Neuronal stem cell (in vitro differentiated cells): ENCODE results near the gene SLC66A3.

ENCODE experiments used
- DNase-seq: peaks from one replicate; pipeline ENCODE4 v3.0.0-alpha.2; 2013; ENCODE audit warnings: low spot score
- H2AFZ ChIP-seq: one replicate; pipeline ENCODE4 v1.6.1; 2013; ENCODE audit warnings: mild to moderate bottlenecking, low read length, inconsistent platforms
- H2AK5ac ChIP-seq: 2 replicates; pipeline ENCODE4 v1.6.1; 2013; ENCODE audit warnings: low read depth, mild to moderate bottlenecking, inconsistent platforms, low read length, moderate library complexity, mixed read lengths
- H2BK120ac ChIP-seq: 2 replicates; pipeline ENCODE4 v1.6.1; 2013; ENCODE audit warnings: low read depth, mild to moderate bottlenecking, inconsistent platforms, low read length, moderate library complexity, mixed read lengths
- H2BK12ac ChIP-seq: one replicate; pipeline ENCODE4 v1.6.1; 2013; ENCODE audit warnings: low read length, inconsistent platforms
- H2BK15ac ChIP-seq: 2 replicates; pipeline ENCODE4 v1.6.1; 2013; ENCODE audit warnings: mild to moderate bottlenecking, low read length, inconsistent platforms, mixed read lengths
- H2BK5ac ChIP-seq: one replicate; pipeline ENCODE4 v1.6.1; 2013; ENCODE audit warnings: inconsistent platforms, mild to moderate bottlenecking, low read length, moderate library complexity
- H3K14ac ChIP-seq: one replicate; pipeline ENCODE4 v1.6.1; 2013; ENCODE audit warnings: low read length, inconsistent platforms
- H3K18ac ChIP-seq: 2 replicates; pipeline ENCODE4 v1.6.1; 2013; ENCODE audit warnings: low read length, inconsistent platforms
- H3K23ac ChIP-seq: 2 replicates; pipeline ENCODE4 v1.6.1; 2013; ENCODE audit warnings: low read depth, mild to moderate bottlenecking, mixed read lengths, low read length, inconsistent platforms; ENCODE audit not compliant: poor library complexity
- H3K27ac ChIP-seq: replicated peaks from 3 replicates; pipeline ENCODE4 v1.5.1; 2013; ENCODE audit warnings: low read length, inconsistent platforms
- H3K27me3 ChIP-seq, 3 experiments: 2 replicates each; pipeline ENCODE4 v1.6.1; 2013; ENCODE audit warnings: low read length in 3 of 3, mild to moderate bottlenecking in 2 of 3, inconsistent platforms in 1 of 3, low read depth in 1 of 3, mixed read lengths in 1 of 3, moderate library complexity in 1 of 3; ENCODE audit not compliant: control insufficient read depth in 3 of 3, insufficient read depth in 3 of 3
- H3K36me3 ChIP-seq, 2 donors: replicated peaks in 1 of 2; 2 replicates each; pipeline ENCODE4 v1.6.1; 2013; ENCODE audit warnings: low read length in 2 of 2; ENCODE audit not compliant: control insufficient read depth in 2 of 2, insufficient read depth in 2 of 2
- H3K4ac ChIP-seq: 2 replicates; pipeline ENCODE4 v1.6.1; 2013; ENCODE audit warnings: inconsistent platforms, mild to moderate bottlenecking, low read length, moderate library complexity
- H3K4me1 ChIP-seq, 2 donors: 1 replicate in 1 of 2; 2 replicates in 1 of 2; pipeline ENCODE4 v1.6.1; 2013; ENCODE audit warnings: low read length in 2 of 2, low read depth in 1 of 2; ENCODE audit not compliant: control insufficient read depth in 2 of 2, insufficient read depth in 1 of 2
- H3K4me2 ChIP-seq: one replicate; pipeline ENCODE4 v1.6.1; 2013; ENCODE audit warnings: mild to moderate bottlenecking, low read length, inconsistent platforms; ENCODE audit not compliant: insufficient read depth, poor library complexity, severe bottlenecking
- H3K4me3 ChIP-seq, 2 donors: 2 replicates each; pipeline ENCODE4 v1.5.1; 2013; ENCODE audit warnings: low read length in 2 of 2, mild to moderate bottlenecking in 2 of 2, inconsistent platforms in 1 of 2, moderate library complexity in 1 of 2
- H3K79me1 ChIP-seq: one replicate; pipeline ENCODE4 v1.6.1; 2013; ENCODE audit warnings: low read depth, mild to moderate bottlenecking, inconsistent platforms, low read length, moderate library complexity
- H3K9ac ChIP-seq: one replicate; pipeline ENCODE4 v1.6.1; 2013; ENCODE audit warnings: mild to moderate bottlenecking, low read depth, low read length, inconsistent platforms; ENCODE audit not compliant: poor library complexity
- H3K9me3 ChIP-seq, 2 donors: replicated peaks in 1 of 2; 2 replicates each; pipeline versions ENCODE3 to v1.6.1; 2013; ENCODE audit warnings: low read length in 2 of 2, mild to moderate bottlenecking in 2 of 2, inconsistent platforms in 1 of 2, low read depth in 1 of 2, mixed read lengths in 1 of 2, moderate library complexity in 1 of 2; ENCODE audit not compliant: control insufficient read depth in 2 of 2, insufficient read depth in 1 of 2
- H4K8ac ChIP-seq: one replicate; pipeline ENCODE4 v1.6.1; 2013; ENCODE audit warnings: low read depth, mild to moderate bottlenecking, inconsistent platforms, low read length, moderate library complexity
- H4K91ac ChIP-seq: one replicate; pipeline ENCODE4 v1.6.1; 2013; ENCODE audit warnings: low read length, low read depth, mild to moderate bottlenecking, inconsistent platforms; ENCODE audit not compliant: poor library complexity
- WGBS, 2 donors: extraction: QIAGEN DNeasy Blood & Tissue Kit; methylation state at CpG; one replicate each; pipeline ENCODE4 v1.1.7; 2013; ENCODE audit warnings: missing lambda C conversion rate in 2 of 2, mixed read lengths in 1 of 2; ENCODE audit not compliant: insufficient read length in 2 of 2, insufficient replicate concordance in 1 of 2; ENCODE audit errors: extremely low coverage in 2 of 2; 5-methylcytosine and 5-hydroxymethylcytosine counted together

SLC66A3 gene

GRCh38 chr2:11132036-11132671 lies 23.1 kb upstream of the SLC66A3 start:
- no peak overlapping the region for H3K18ac ChIP-seq
- H3K27ac ChIP-seq: no peak overlapping the region
- H3K27me3 ChIP-seq: peaks cover 0 to 2% (median 0%) of the 10 kb centered on the region in 3 experiments
- H2BK12ac ChIP-seq: no peak overlapping the region
- no peak overlapping the region for H4K8ac ChIP-seq
- peak overlapping the region; percentile 87 for H2AFZ ChIP-seq
- H3K4ac ChIP-seq: no peak overlapping the region
- H3K4me3 ChIP-seq: peak overlapping the region in 1 of 2 donors; percentile 53
- H3K14ac ChIP-seq: no peak overlapping the region
- no CpG with 5 or more reads among the region's 19 CpGs for WGBS, 2 donors
- no peak for DNase-seq
- H4K91ac ChIP-seq: no peak overlapping the region
- H3K9ac ChIP-seq: no peak overlapping the region
- no peaks in the 10 kb centered on the region for H3K36me3 ChIP-seq
- peaks cover 3% of the 10 kb centered on the region for H3K79me1 ChIP-seq
- peak overlapping the region; percentile 12 for H2BK15ac ChIP-seq
- H3K9me3 ChIP-seq: peaks cover 0 to 6% of the 10 kb centered on the region in 2 donors
- H2BK5ac ChIP-seq: no peak overlapping the region
- H3K4me2 ChIP-seq: no peak overlapping the region
- H3K4me1 ChIP-seq: peaks cover 11 to 12% of the 10 kb centered on the region in 2 donors
- no peak overlapping the region for H3K23ac ChIP-seq
- H2AK5ac ChIP-seq: no peak overlapping the region
- no peak overlapping the region for H2BK120ac ChIP-seq

GRCh38 chr2:11133238-11133935 lies 21.9 kb upstream of the SLC66A3 start:
- Histone ChIP-seq H3K27me3 (peaks cover 0 to 2% (median 0%) of the 10 kb centered on the region in 3 experiments), H3K27ac (no peak overlapping the region), H3K9ac (peak overlapping the region; percentile 78), H4K8ac (no peak overlapping the region), H3K23ac (peak overlapping the region; percentile 52), H3K18ac (peak overlapping the region; percentile 86), H3K14ac (peak overlapping the region; percentile 78), H2BK12ac (no peak overlapping the region), H2BK120ac (no peak overlapping the region), H3K4me1 (peaks cover 11 to 12% of the 10 kb centered on the region in 2 donors), H4K91ac (no peak overlapping the region), H2BK15ac (peak overlapping the region; percentile 63), H3K36me3 (no peaks in the 10 kb centered on the region), H3K9me3 (peaks cover 0 to 6% of the 10 kb centered on the region in 2 donors), H2AK5ac (peak overlapping the region; percentile 24), H3K4me3 (peak overlapping the region; percentile 53 to 66), H2BK5ac (no peak overlapping the region), H3K4ac (no peak overlapping the region), H2AFZ (peak overlapping the region; percentile 87), H3K79me1 (peaks cover 3% of the 10 kb centered on the region), H3K4me2 (peak overlapping the region; percentile 72)
- WGBS, 2 donors: no CpG with 5 or more reads among the region's 25 CpGs
- peak; percentile 33 for DNase-seq

GRCh38 chr2:11133936-11134320 lies 21.3 kb upstream of the SLC66A3 start:
- no peak overlapping the region for H3K27ac ChIP-seq
- DNase-seq: no peak
- no peak overlapping the region for H2BK5ac ChIP-seq
- H3K14ac ChIP-seq: no peak overlapping the region
- H4K91ac ChIP-seq: no peak overlapping the region
- H3K23ac ChIP-seq: no peak overlapping the region
- no peaks in the 10 kb centered on the region for H3K36me3 ChIP-seq
- no peak overlapping the region for H2BK120ac ChIP-seq
- no peak overlapping the region for H4K8ac ChIP-seq
- H3K4me2 ChIP-seq: no peak overlapping the region
- no peak overlapping the region for H2AK5ac ChIP-seq
- no peak overlapping the region for H2BK15ac ChIP-seq
- no peak overlapping the region for H2BK12ac ChIP-seq
- H3K4me1 ChIP-seq: peaks cover 11 to 12% of the 10 kb centered on the region in 2 donors
- H3K27me3 ChIP-seq: peaks cover 0 to 2% (median 0%) of the 10 kb centered on the region in 3 experiments
- no peak overlapping the region for H3K4ac ChIP-seq
- peak overlapping the region; percentile 87 for H2AFZ ChIP-seq
- WGBS, 2 donors: no CpG with 5 or more reads among the region's 8 CpGs
- peak overlapping the region in 1 of 2 donors; percentile 53 for H3K4me3 ChIP-seq
- H3K79me1 ChIP-seq: peaks cover 5% of the 10 kb centered on the region
- peaks cover 0 to 6% of the 10 kb centered on the region in 2 donors for H3K9me3 ChIP-seq
- H3K18ac ChIP-seq: no peak overlapping the region
- no peak overlapping the region for H3K9ac ChIP-seq

- Histone ChIP-seq H4K91ac (no peak overlapping the region), H3K36me3 (no peaks in the 10 kb centered on the region), H3K9me3 (peaks cover 0 to 6% of the 10 kb centered on the region in 2 donors), H3K4me3 (peak overlapping the region in 1 of 2 donors; percentile 53), H3K27ac (no peak overlapping the region), H2BK15ac (no peak overlapping the region), H3K14ac (no peak overlapping the region), H3K4me2 (no peak overlapping the region), H2BK120ac (no peak overlapping the region), H2AK5ac (no peak overlapping the region), H3K27me3 (peaks cover 0 to 2% (median 0%) of the 10 kb centered on the region in 3 experiments), H2AFZ (peak overlapping the region; percentile 87), H3K23ac (no peak overlapping the region), H4K8ac (no peak overlapping the region), H3K9ac (no peak overlapping the region), H2BK12ac (no peak overlapping the region), H3K4me1 (peaks cover 11 to 12% of the 10 kb centered on the region in 2 donors), H3K4ac (no peak overlapping the region), H3K79me1 (peaks cover 5% of the 10 kb centered on the region), H3K18ac (no peak overlapping the region), H2BK5ac (no peak overlapping the region)
- DNase-seq: no peak
- no CpG with 5 or more reads among the region's 5 CpGs for WGBS, 2 donors
Observed at GRCh38 chr2:11134349-11134748, 20.9 kb upstream of the SLC66A3 start.
